ENCODE results near the gene EFCC1. TPM values are rescaled to one million over a fixed set of nuclear protein-coding genes. Genes with fewer than 3 reads are reported as not detected.

The EFCC1 gene
- total RNA-seq, 2 donors from 2014 or later: 0.31 to 0.93 TPM

DNA sequence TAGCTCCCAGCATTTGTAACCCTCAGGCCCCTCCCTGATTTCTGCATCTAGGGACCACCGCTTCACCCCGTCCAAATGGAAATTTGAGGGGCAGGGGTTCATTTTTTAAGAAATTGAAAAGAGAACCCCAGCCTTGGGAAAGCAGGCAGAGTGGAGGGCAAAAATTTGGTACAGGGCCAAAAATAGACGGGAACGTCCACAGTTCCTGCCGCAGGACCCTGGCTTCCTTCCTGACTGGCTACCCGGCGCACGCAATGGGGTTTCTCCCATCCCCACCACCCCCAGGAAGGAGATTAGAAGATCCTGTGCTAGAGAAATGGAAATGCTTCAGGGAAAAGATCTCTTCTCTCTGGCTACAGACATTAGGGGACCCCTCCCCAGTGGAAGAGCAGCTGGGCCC, 80.4 kb downstream of the EFCC1 start:
- Mint-ChIP-seq H3K27me3 (ENCODE audit: insufficient read depth) (peaks cover 10% of the 10 kb centered on the region), H3K4me3 (no peak overlapping the region), H3K4me1 (no peaks in the 10 kb centered on the region), H3K9me3 (no peaks in the 10 kb centered on the region), H3K27ac (no peak overlapping the region), H3K36me3 (ENCODE audit: low read depth) (no peaks in the 10 kb centered on the region)
- TF ChIP-seq, protein P1, sequence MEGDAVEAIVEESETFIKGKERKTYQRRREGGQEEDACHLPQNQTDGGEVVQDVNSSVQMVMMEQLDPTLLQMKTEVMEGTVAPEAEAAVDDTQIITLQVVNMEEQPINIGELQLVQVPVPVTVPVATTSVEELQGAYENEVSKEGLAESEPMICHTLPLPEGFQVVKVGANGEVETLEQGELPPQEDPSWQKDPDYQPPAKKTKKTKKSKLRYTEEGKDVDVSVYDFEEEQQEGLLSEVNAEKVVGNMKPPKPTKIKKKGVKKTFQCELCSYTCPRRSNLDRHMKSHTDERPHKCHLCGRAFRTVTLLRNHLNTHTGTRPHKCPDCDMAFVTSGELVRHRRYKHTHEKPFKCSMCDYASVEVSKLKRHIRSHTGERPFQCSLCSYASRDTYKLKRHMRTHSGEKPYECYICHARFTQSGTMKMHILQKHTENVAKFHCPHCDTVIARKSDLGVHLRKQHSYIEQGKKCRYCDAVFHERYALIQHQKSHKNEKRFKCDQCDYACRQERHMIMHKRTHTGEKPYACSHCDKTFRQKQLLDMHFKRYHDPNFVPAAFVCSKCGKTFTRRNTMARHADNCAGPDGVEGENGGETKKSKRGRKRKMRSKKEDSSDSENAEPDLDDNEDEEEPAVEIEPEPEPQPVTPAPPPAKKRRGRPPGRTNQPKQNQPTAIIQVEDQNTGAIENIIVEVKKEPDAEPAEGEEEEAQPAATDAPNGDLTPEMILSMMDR (conservative IDR thresholded peaks at IDR 0.05): no peak
- no peak overlapping the region for H3K4me3 ChIP-seq (ENCODE audit: low read length)
- no peaks in the 10 kb centered on the region for H3K9me3 ChIP-seq (ENCODE audit: control insufficient read depth, low read length)
- no peak for DNase-seq
- no peak overlapping the region for H3K27ac ChIP-seq (ENCODE audit: low read depth, low read length)
- no peaks in the 10 kb centered on the region for H3K36me3 ChIP-seq (ENCODE audit: control insufficient read depth, insufficient read depth, low read length)
- H3K9ac ChIP-seq (ENCODE audit: extremely low read depth, low read length, poor library complexity, severe bottlenecking): no peak overlapping the region
- WGBS, 2 experiments (ENCODE audit: insufficient coverage in 1 of 2, insufficient read length in 1 of 2): 83 to 99% methylated on average over 1 to 8 of the region's 8 CpGs
- H3K4me1 ChIP-seq (ENCODE audit: control insufficient read depth, insufficient read depth, low read length): no peaks in the 10 kb centered on the region
- H3K27me3 ChIP-seq (ENCODE audit: control insufficient read depth, insufficient read depth, low read length, poor library complexity, severe bottlenecking): no peaks in the 10 kb centered on the region

DNA sequence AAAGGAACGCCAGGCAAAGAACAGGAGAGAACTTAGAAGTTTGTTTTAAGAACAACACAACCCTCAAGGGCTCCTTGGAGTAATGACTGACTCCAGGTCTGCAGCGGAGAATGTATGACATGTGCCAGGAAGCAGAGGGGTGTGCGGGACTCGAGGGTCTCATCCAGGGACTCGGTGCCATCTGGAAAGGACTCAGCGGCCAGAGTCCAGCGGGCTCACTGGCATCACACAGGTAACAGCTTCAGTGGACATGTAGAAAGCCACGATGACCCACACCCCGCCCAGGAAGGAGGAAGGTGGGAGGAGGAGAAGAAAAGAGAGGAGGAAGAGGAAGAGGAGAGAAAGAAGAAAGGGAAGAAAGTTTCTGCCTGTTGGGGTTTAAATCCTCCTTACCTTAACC, 80.9 kb downstream of the EFCC1 start:
- no peak overlapping the region for H3K4me3 ChIP-seq (ENCODE audit: low read length)
- Mint-ChIP-seq H3K27me3 (ENCODE audit: insufficient read depth) (peaks cover 10% of the 10 kb centered on the region), H3K4me1 (no peaks in the 10 kb centered on the region), H3K4me3 (no peak overlapping the region), H3K9me3 (no peaks in the 10 kb centered on the region), H3K27ac (no peak overlapping the region), H3K36me3 (ENCODE audit: low read depth) (no peaks in the 10 kb centered on the region)
- TF ChIP-seq, protein P1 (conservative IDR thresholded peaks at IDR 0.05): no peak
- no peak for DNase-seq
- 94 to 100% methylated on average over 5 to 9 of the region's 9 CpGs for WGBS, 2 experiments (ENCODE audit: insufficient coverage in 1 of 2, insufficient read length in 1 of 2)
- no peaks in the 10 kb centered on the region for H3K9me3 ChIP-seq (ENCODE audit: control insufficient read depth, low read length)
- H3K9ac ChIP-seq (ENCODE audit: extremely low read depth, low read length, poor library complexity, severe bottlenecking): no peak overlapping the region
- H3K27ac ChIP-seq (ENCODE audit: low read depth, low read length): no peak overlapping the region
- no peaks in the 10 kb centered on the region for H3K27me3 ChIP-seq (ENCODE audit: control insufficient read depth, insufficient read depth, low read length, poor library complexity, severe bottlenecking)
- no peaks in the 10 kb centered on the region for H3K4me1 ChIP-seq (ENCODE audit: control insufficient read depth, insufficient read depth, low read length)
- no peaks in the 10 kb centered on the region for H3K36me3 ChIP-seq (ENCODE audit: control insufficient read depth, insufficient read depth, low read length)

DNA sequence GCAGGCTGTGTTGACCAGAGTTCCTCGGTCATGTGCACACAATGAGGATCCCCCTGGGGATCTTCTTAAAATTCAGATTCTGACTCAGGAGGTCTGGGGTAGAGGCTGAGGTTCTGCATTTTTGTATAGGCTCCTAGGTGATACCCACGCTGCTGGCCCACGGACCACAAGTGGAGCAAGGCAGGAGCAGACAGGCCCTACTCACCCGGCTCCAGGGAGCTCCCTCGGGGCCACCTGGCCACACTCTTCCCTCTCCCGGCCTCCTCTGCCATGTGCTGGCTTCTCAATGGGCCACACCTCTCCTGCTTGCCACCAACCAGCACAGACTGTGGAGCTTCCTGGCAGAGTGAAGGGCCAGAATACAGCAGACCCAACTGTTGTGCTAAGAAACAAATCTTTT, 83.4 kb downstream of the EFCC1 start:
- no peak for DNase-seq
- H3K9ac ChIP-seq (ENCODE audit: extremely low read depth, low read length, poor library complexity, severe bottlenecking): no peak overlapping the region
- Mint-ChIP-seq H3K4me3 (no peak overlapping the region), H3K27me3 (ENCODE audit: insufficient read depth) (peaks cover 5% of the 10 kb centered on the region), H3K4me1 (no peaks in the 10 kb centered on the region), H3K27ac (no peak overlapping the region), H3K9me3 (no peaks in the 10 kb centered on the region), H3K36me3 (ENCODE audit: low read depth) (no peaks in the 10 kb centered on the region)
- H3K27ac ChIP-seq (ENCODE audit: low read depth, low read length): no peak overlapping the region
- H3K27me3 ChIP-seq (ENCODE audit: control insufficient read depth, insufficient read depth, low read length, poor library complexity, severe bottlenecking): no peaks in the 10 kb centered on the region
- WGBS, 2 experiments (ENCODE audit: insufficient coverage in 1 of 2, insufficient read length in 1 of 2): 92 to 95% methylated on average over 2 to 6 of the region's 6 CpGs
- H3K9me3 ChIP-seq (ENCODE audit: control insufficient read depth, low read length): no peaks in the 10 kb centered on the region
- TF ChIP-seq, protein P1 (conservative IDR thresholded peaks at IDR 0.05): no peak
- no peaks in the 10 kb centered on the region for H3K36me3 ChIP-seq (ENCODE audit: control insufficient read depth, insufficient read depth, low read length)
- H3K4me1 ChIP-seq (ENCODE audit: control insufficient read depth, insufficient read depth, low read length): no peaks in the 10 kb centered on the region
- no peak overlapping the region for H3K4me3 ChIP-seq (ENCODE audit: low read length)

Measured in endodermal cell (in vitro differentiated cells).